GM21423 (cell line): ENCODE data around the gene UBL4A.

Experiments
- ATAC-seq: cut with Tn5 transposase; IDR thresholded peaks from one replicate; pipeline ENCODE4 v1.9.1; 2021; ENCODE audit warnings: mild to moderate bottlenecking, moderate library complexity; ENCODE audit not compliant: unreplicated experiment

UBL4A gene

GRCh38 chrX:154466036-154466435, 20.4 kb downstream of the UBL4A start:
- ATAC-seq = no peak

- ATAC-seq = no peak
Observed at GRCh38 chrX:154465601-154466000, 20.8 kb downstream of the UBL4A start.

DNA sequence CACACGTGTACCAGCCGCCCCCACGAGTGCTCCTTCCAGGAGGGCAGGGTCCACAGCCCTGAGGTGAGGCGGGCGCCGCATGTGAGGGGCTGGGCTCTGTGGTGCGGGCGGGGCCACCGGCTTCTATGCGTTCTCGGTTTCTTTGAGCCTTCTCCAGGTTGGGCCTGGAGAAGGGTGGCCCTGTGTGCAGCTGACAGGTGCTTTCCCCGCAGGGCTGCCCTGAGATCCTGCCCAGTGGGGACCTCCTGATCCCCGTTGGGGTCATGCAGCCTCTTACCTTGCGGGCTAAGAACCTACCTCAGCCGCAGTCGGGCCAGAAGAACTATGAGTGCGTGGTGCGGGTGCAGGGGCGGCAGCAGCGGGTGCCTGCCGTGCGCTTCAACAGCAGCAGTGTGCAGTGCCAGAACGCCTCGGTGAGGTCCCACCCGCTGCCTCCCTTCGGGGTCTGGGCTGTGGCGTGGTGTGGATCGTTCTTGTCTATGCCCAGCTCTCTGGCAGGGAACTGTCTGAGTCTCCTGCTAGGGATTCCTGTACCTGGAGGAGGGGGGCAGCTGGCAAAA, 21.5 kb downstream of the UBL4A start:
- no peak for ATAC-seq

GRCh38 chrX:154463611-154464220, 22.7 kb downstream of the UBL4A start:
- no peak for ATAC-seq

DNA sequence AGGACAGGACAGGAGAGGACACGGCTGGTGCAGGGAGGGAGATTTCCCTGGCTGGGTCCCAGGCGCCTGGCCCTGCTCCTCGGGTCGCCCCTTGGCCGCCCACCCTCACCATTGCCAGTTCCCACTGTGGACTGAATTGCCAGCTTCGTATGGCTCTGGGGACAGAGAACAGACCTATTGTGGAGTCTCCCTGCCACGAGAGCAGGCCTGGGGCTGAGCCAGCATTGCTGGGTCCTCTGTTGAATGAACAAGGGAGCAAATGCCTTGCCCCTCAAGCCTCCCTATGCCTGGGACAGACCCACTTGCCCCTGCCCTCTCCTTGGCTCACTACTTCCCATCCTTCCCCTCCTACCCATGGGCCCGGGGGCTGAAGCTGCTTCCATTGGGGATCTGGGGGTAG, 24.0 kb downstream of the UBL4A start:
- no peak for ATAC-seq

DNA sequence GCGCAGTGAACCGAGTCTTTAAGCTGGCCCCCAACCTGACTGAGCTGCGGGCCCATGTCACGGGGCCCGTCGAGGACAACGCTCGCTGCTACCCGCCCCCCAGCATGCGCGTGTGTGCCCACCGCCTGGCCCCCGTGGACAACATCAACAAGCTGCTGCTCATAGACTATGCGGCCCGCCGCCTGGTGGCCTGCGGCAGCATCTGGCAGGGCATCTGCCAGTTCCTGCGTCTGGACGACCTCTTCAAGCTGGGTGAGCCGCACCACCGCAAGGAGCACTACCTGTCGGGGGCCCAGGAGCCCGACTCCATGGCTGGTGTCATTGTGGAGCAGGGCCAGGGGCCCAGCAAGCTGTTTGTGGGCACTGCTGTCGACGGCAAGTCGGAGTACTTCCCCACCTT, 26.1 kb downstream of the UBL4A start:
- ATAC-seq = no peak

GRCh38 chrX:154459832-154460231, 26.6 kb downstream of the UBL4A start:
- no peak for ATAC-seq

DNA sequence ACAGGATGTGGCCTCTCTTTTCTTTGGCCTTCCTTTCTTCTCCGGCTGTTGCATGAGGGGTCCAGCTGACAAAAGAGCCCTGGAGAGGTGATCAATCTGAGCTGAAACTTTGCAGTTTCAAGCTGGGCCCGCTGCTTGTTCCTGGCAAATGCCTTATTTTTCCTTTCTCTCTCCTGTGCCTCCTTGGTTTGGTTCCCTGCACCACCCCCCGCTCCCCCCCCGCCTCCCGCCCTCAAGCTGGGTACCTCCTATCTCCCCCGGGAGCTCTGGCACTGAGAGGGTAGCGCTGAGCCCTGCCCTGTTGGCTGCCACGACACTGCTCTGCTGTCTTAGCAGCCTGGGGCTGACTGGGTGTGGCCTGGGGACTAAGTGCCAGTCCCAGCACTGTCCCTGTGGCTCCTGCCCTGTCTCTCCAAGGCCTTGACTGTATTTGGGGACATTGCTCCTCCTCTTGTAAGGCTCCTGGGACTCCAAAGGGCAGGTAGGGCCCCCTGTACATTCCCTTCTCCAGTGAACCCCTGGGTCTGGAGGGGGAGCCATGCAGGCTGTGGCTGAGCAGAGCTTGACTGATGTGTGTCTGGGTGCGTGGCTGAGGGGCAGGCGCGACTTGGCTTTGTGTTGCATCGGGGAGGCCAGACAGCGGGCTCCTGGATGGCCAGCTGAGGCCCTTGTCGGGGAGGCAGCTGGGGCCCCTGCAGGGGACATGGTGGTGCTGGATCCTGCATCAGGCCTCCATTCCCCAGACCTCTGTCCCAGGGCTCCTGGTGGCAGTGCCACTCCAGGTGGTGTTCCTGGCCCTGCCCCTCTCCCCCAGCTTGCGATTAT, 27.2 kb downstream of the UBL4A start:
- no peak for ATAC-seq

DNA sequence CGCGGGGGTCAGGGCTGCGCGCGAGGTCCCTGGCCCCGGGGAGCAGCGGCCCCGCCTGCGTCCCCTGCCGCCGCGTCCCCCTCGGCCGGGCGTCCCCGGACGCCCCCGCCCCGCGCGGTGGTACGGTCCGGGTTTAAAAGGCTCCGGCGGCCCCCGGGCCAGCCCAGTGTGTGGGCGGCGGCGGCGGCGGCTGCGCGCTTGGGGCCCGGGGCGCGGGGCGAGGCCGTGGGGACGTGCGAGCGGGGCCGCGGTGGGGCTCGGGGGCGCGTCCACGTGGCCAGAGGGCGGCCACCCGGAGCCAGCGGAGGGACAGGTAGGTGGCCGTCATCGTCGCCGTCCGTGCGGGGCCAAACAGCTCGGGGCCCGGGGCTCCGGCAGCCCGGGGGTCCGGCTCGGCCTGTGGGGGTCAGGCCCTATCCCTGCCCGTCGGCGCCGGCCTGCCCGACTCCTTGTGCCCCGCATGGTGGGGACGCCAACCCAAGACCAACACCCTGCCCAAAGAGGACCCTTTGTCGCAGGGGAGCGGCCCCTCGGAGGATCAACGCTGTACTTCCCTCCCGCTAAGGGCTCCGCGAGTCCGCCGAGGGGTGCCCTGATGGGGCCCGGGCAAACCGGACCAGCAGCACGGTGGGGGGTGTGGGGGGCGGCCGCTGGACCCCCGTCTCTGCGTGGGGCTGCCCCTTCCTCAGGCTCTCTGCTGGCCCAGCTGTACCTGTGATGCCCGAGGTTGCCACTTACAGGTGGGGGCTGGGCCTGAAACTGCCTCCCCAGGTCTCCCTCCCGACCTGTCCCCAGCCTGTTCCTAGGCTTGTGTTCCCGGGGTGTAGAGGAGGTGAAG, 28.1 kb downstream of the UBL4A start, which contains the start of gene PLXNA3:
TSS of gene PLXNA3 (plus strand) at position 166 of the 838 bp plus-strand sequence. CDS start 1,903 bp downstream, outside the sequence.
- peak; percentile 67 for ATAC-seq

DNA sequence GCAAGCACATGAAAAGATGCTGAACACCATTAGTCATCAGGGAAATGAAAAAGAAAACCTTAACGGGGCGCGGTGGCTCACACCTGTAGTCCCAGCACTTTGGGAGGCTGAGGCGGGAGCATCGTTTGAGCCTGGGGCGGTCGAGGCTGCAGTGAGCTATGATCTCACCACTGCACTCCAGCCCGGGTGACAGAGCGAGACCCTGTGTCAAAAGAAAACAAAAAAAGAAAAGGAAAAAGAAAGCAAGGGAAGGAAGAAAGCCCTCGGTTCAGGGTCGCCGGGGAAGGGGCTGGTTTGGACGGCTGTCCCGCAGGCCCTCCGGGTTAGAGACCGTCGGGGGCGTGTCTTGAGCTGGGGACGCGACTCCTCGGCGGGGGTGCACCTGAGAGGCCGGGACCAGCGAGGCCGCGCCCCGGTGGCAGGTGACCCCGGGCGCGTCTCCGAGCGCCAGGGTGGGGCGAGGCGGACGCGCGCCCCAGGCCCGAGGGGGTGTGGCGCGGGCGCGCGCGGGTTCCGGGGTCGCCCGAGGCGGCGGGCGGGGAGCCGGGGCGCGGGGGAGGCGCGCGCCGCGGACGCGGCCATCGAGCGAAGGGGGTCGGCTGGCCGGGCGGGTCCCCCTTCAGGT, 28.8 kb downstream of the UBL4A start:
- peak; percentile 61 for ATAC-seq

- ATAC-seq = no peak
Observed at GRCh38 chrX:154452823-154453222, 33.6 kb downstream of the UBL4A start.

- no peak for ATAC-seq
Observed at GRCh38 chrX:154450312-154450711, 36.1 kb downstream of the UBL4A start.

GRCh38 chrX:154449618-154450017, 36.8 kb downstream of the UBL4A start:
- no peak for ATAC-seq

GRCh38 chrX:154448484-154448883, 37.9 kb downstream of the UBL4A start:
- ATAC-seq = no peak

- no peak for ATAC-seq
Observed at GRCh38 chrX:154446430-154446829, 40.0 kb downstream of the UBL4A start.

- ATAC-seq = no peak
Observed at GRCh38 chrX:154445776-154446175, 40.6 kb downstream of the UBL4A start.

DNA sequence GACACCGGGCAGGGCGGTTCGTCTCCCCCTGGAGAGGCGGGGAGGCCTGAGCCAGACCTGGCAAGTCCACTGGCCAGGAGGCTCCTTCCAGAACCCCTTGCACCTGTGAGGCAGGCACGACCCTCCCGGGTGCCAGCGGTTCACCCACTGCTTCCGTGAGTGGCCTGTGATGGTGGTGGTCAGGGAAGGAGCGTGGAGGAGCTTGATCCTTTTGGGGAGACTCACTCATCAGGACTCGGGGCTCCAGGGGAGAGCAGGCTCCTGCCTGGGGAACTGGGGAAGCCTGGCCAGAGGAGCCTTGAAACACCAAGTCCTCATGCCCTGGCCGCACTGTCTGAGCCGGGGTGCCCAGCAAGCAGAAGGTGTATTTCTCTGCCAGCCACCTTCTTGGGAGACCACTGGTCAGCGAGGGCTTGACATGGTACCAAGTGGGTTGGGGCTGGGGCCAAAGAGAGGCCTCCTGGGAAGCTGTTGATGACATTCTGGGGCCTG, 41.6 kb downstream of the UBL4A start:
- no peak for ATAC-seq

DNA sequence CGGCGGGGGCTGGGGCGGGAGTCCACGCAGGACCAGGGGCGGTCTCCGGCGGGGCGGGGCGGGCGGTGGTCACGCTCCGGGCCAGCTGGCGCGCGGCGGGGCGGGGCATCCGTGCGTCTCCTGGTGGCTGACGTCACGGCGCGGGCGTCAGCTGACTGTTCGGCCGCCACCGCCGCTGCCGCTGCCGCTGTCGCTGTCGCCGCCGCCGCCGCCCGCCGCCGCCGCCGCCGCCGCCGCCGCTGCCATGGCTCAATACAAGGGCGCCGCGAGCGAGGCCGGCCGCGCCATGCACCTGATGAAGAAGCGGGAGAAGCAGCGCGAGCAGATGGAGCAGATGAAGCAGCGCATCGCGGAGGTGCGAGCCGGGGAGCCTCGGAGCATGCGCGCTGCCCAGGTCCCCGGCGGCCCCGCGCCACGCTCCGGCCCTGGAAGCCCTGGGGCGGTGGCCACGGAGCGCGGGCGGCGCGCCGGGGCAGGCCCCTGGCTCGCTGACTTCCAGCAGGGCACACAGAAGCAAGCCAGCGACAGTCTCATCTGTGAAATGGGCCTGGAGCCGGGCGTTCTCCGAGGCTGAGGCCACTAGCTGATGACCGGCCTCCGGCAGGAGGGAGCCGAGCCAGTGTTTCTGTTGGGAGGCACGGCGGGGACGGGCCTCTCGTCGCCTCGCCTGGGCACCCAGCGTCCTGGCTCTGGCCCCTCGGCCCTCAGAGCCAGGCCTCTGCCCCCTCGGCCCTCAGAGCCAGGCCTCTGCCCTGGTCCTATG, 42.2 kb downstream of the UBL4A start, which contains the start of gene FAM50A:
TSS of gene FAM50A (plus strand) at position 150 of the 763 bp plus-strand sequence. CDS start at position 245, 95 bp downstream.
- peak; percentile 76 for ATAC-seq

DNA sequence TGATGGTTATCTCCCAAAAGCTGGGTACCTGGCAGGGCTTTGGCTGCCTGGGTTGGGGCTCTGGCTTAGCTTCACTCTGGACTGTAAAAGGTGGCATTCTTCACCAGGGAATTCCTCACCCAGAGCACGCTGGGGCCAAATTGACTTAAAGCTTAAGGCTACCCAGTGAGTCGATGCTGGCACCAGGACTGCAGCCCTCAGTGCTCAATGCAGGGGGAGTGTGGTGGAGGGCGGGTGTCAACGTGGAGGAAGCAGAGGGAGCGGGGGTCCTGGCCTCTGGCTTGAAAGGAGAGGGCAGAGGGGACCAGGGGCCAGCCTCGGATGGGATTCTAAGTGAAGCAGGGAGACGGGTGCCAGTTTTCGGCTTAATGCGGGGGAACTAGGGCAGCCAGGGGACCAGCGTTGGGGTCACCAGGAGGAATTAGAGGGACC, 42.9 kb downstream of the UBL4A start:
- ATAC-seq = peak; percentile 8
